ENCODE data around the gene SPRING1.

GRCh38 chr12:116766746-116767145 is 28.9 kb upstream of the SPRING1 start:
- TF ChIP-seq CTCF (IDR thresholded peaks at IDR 0.05; ENCODE audit: borderline replicate concordance, extremely low read depth, low read length, poor library complexity, severe bottlenecking) (no peak), EZH2 (IDR thresholded peaks at IDR 0.05; ENCODE audit: borderline replicate concordance, low read depth, low read length, severe bottlenecking) (no peak)
